Body of pancreas (tissue), 4 donors: ENCODE data around the gene NUP214.

Experiments used
- POLR2A ChIP-seq, 3 donors: fragments of 450-650 bp; IDR thresholded peaks; one replicate each; pipeline ENCODE4 v1.6.1; 2016; ENCODE audit warnings: antibody characterized with exemption in 3 of 3, mild to moderate bottlenecking in 2 of 3
- TF ChIP-seq, protein P1 (sequence below), 7 experiments: fragments of 450-650 bp in 4 of 7; fragments of 200-600 bp in 3 of 7; sonication (generic) in 3 of 7; IDR thresholded peaks; one replicate each; pipeline ENCODE4 v1.5.1; 2016 to 2019; ENCODE audit warnings: antibody characterized with exemption in 7 of 7

DNA sequence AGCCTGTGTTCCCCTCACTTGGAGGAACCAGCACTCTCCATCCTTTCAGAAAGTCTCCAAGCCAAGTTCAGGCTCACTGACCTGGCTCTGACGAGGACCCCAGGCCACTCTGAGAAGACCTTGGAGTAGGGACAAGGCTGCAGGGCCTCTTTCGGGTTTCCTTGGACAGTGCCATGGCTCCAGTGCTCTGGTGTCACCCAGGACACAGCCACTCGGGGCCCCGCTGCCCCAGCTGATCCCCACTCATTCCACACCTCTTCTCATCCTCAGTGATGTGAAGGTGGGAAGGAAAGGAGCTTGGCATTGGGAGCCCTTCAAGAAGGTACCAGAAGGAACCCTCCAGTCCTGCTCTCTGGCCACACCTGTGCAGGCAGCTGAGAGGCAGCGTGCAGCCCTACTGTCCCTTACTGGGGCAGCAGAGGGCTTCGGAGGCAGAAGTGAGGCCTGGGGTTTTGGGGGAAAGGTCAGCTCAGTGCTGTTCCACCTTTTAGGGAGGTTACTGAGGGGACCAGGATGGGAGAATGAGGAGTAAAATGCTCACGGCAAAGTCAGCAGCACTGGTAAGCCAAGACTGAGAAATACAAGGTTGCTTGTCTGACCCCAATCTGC, 4.7 kb upstream of the NUP214 start:
- TF ChIP-seq, protein P1, sequence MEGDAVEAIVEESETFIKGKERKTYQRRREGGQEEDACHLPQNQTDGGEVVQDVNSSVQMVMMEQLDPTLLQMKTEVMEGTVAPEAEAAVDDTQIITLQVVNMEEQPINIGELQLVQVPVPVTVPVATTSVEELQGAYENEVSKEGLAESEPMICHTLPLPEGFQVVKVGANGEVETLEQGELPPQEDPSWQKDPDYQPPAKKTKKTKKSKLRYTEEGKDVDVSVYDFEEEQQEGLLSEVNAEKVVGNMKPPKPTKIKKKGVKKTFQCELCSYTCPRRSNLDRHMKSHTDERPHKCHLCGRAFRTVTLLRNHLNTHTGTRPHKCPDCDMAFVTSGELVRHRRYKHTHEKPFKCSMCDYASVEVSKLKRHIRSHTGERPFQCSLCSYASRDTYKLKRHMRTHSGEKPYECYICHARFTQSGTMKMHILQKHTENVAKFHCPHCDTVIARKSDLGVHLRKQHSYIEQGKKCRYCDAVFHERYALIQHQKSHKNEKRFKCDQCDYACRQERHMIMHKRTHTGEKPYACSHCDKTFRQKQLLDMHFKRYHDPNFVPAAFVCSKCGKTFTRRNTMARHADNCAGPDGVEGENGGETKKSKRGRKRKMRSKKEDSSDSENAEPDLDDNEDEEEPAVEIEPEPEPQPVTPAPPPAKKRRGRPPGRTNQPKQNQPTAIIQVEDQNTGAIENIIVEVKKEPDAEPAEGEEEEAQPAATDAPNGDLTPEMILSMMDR (IDR thresholded peaks at IDR 0.05): no peak
- TF ChIP-seq POLR2A (IDR thresholded peaks at IDR 0.05): no peak
